GM12873 (cell line): ENCODE data around the gene FLCN.

Experiments
- CTCF ChIP-seq: IDR thresholded peaks from 2 replicates; pipeline ENCODE4 v1.5.1; 2012; ENCODE audit warnings: low read depth, mild to moderate bottlenecking, moderate library complexity, low read length, control low read depth; ENCODE audit not compliant: insufficient read depth; ENCODE audit errors: missing control alignments

The FLCN gene

DNA sequence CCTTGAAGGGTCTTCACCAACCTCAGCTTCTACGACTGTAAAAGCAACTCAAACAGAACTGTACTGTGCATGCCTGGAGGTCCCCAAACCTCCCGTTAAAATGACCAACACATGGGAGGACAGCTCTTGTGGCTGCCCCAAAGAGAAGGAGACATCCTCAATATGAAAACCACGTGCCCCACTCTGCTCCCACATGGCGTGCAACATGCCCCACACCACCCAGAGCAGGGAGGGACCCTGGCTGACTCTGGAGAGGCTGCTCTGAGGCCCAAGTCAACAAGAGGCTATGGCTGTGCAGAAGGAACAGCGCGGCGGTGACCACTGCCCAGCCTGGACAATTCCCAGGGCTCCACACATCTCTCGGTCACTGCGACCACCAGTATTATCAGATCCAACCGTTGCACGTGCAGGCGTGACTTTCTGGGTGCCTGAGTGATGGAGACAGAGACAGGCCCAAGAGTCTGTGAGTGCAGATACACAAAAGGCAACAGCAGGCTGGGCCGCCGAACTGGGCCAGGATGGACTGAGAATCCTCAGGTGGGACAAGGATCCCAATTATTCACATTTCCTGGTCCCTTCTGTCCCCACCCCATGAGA lies 32.2 kb downstream of the FLCN start:
- no peak for TF ChIP-seq CTCF

GRCh38 chr17:17204041-17204591 lies 32.9 kb downstream of the FLCN start:
- TF ChIP-seq CTCF, result no peak

GRCh38 chr17:17203173-17203730 lies 33.7 kb downstream of the FLCN start:
- TF ChIP-seq CTCF, result no peak

- TF ChIP-seq CTCF, result no peak
Observed at GRCh38 chr17:17201907-17202306, 35.1 kb downstream of the FLCN start.

DNA sequence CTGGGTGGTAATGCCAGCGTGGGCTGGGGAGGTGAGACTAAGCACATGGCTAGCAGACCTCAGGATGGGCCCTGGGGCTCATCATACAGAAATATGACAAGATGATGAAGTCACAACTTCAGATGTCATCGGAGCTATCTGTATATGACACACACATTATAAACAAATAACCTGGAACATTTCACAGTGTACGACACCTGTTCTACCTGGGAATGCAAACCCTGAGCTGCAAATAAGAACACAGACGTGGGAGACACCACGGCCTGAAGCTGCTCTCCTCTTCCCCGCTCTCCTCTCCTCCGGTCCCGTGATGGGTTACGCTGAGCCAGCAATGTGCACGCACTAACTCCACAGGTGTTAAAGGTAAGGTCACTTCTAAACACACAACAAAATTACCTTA lies 35.7 kb downstream of the FLCN start:
- no peak for TF ChIP-seq CTCF

DNA sequence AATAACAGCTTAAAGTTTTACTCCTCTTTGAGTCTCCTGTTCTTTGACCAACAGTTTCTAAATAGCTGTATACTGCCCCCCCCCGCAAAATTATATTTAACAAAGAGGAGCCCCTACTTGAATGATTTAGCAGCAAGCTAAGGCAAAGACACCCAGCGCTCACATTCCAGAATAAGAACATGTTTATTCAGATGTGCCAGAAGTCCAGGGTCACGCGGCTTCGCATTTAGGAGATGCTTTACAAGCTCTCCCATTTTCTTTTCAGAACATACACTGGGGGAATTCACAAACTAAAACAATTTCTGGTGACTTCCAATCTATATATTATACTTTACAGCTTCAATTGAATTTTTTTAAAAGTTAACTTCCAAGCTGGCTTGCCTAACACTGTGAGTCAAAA lies 36.1 kb downstream of the FLCN start:
- TF ChIP-seq CTCF, result no peak

GRCh38 chr17:17200311-17200710 lies 36.7 kb downstream of the FLCN start:
- no peak for TF ChIP-seq CTCF
